Adrenal gland (tissue), 5 donors: ENCODE results near the gene UHRF2.

ENCODE experiments used
- CTCF ChIP-seq, 6 experiments: fragments of 450-650 bp in 4 of 6; fragments of 200-600 bp in 2 of 6; sonication (generic) in 1 of 6; IDR thresholded peaks; 1 replicate in 5 of 6; 2 replicates in 1 of 6; pipeline versions ENCODE4 v1.5.1 to v1.8.0; 2016 to 2021; ENCODE audit warnings: antibody characterized with exemption in 6 of 6, mild to moderate bottlenecking in 2 of 6, moderate library complexity in 1 of 6
- POLR2A ChIP-seq, 2 donors: fragments of 450-650 bp; IDR thresholded peaks; one replicate each; pipeline ENCODE4 v1.6.1; 2017; ENCODE audit warnings: antibody characterized with exemption in 2 of 2, mild to moderate bottlenecking in 2 of 2, moderate library complexity in 1 of 2
- donor health status: DM: no; HTN: no; CAD: no.

GRCh38 chr9:6506571-6506970 is 93.6 kb downstream of the UHRF2 start:
- TF ChIP-seq CTCF (IDR thresholded peaks at IDR 0.05), result no peak
- no peak for TF ChIP-seq POLR2A (IDR thresholded peaks at IDR 0.05)
